GM23248 (cell line): ENCODE data around the gene BPHL. TPM values are rescaled to one million over a fixed set of nuclear protein-coding genes. Genes with fewer than 3 reads are reported as not detected.

Experiments used
- DNase-seq: peaks from one replicate; pipeline ENCODE4 v3.0.0-alpha.2; 2015
- H2AFZ ChIP-seq: fragments of 200-600 bp; sonication (generic); 2 replicates; pipeline ENCODE4 v1.6.1; 2016; ENCODE audit warnings: antibody characterized with exemption
- H3F3A ChIP-seq: fragments of 200-600 bp; sonication (generic); 2 replicates; pipeline ENCODE4 v1.6.1; 2016; ENCODE audit warnings: mild to moderate bottlenecking, antibody characterized with exemption, mixed run types; ENCODE audit not compliant: insufficient read depth
- H3K27ac ChIP-seq: fragments of 200-600 bp; sonication (generic); 2 replicates; pipeline ENCODE4 v1.5.1; 2016; ENCODE audit warnings: mild to moderate bottlenecking
- H3K27me3 ChIP-seq: fragments of 200-600 bp; sonication (generic); replicated peaks from 2 replicates; pipeline ENCODE4 v1.6.1; 2016; ENCODE audit warnings: mild to moderate bottlenecking; ENCODE audit not compliant: insufficient read depth
- H3K36me3 ChIP-seq: fragments of 200-600 bp; sonication (generic); 2 replicates; pipeline ENCODE4 v1.6.1; 2016; ENCODE audit warnings: low read depth, mild to moderate bottlenecking
- H3K4me1 ChIP-seq: fragments of 200-600 bp; sonication (generic); 2 replicates; pipeline ENCODE4 v1.6.1; 2016; ENCODE audit warnings: mild to moderate bottlenecking; ENCODE audit not compliant: insufficient read depth
- H3K4me2 ChIP-seq: fragments of 200-600 bp; sonication (generic); one replicate; pipeline ENCODE4 v1.6.1; 2016; ENCODE audit warnings: mild to moderate bottlenecking; ENCODE audit not compliant: unreplicated experiment
- H3K4me3 ChIP-seq: fragments of 200-600 bp; sonication (generic); 2 replicates; pipeline ENCODE4 v1.5.1; 2016; ENCODE audit warnings: mild to moderate bottlenecking
- H3K79me2 ChIP-seq: fragments of 200-600 bp; sonication (generic); 2 replicates; pipeline ENCODE4 v1.6.1; 2016; ENCODE audit warnings: mild to moderate bottlenecking; ENCODE audit not compliant: insufficient read depth
- H3K9ac ChIP-seq: fragments of 200-600 bp; sonication (generic); 2 replicates; pipeline ENCODE4 v1.6.1; 2016; ENCODE audit warnings: mild to moderate bottlenecking
- H3K9me2 ChIP-seq: fragments of 200-600 bp; sonication (generic); 2 replicates; pipeline ENCODE4 v1.6.1; 2016; ENCODE audit warnings: mixed run types, mild to moderate bottlenecking, moderate library complexity; ENCODE audit not compliant: insufficient read depth
- H3K9me3 ChIP-seq: fragments of 200-600 bp; sonication (generic); one replicate; pipeline ENCODE4 v1.6.1; 2017; ENCODE audit warnings: low read depth
- H4K20me1 ChIP-seq: fragments of 200-600 bp; sonication (generic); 2 replicates; pipeline ENCODE4 v1.6.0; 2016; ENCODE audit not compliant: insufficient read depth
- EZH2 ChIP-seq: fragments of 200-600 bp; sonication (generic); IDR thresholded peaks from 2 replicates; pipeline ENCODE4 v1.6.1; 2018; ENCODE audit warnings: antibody characterized with exemption, mild to moderate bottlenecking; ENCODE audit not compliant: insufficient read depth, poor library complexity, severe bottlenecking
- EZH2phosphoT487 ChIP-seq: fragments of 200-600 bp; sonication (generic); IDR thresholded peaks from 2 replicates; pipeline ENCODE4 v1.6.1; 2018; ENCODE audit warnings: antibody characterized with exemption, moderate library complexity, mild to moderate bottlenecking, low read depth; ENCODE audit not compliant: insufficient read depth
- WGBS, 2 experiments: methylation state at CpG; one replicate each; pipeline ENCODE4 v1.1.6; 2015 to 2017; ENCODE audit warnings: low lambda C conversion rate in 2 of 2, low coverage in 1 of 2; ENCODE audit errors: missing lambda C conversion rate in 2 of 2; 5-methylcytosine and 5-hydroxymethylcytosine counted together
- in situ Hi-C: fragments of 300-500 bp; cut with MboI; formaldehyde crosslinking; loops from 2 replicates; pipeline ENCODE4 v1.15.0; 2020
- polyA plus RNA-seq: library from polyadenylated mRNA; unstranded; fragments of >200 nt; fragmentation: Nextera tagmentation; extraction: Ambion mirVana; gene quantifications from 2 replicates; pipeline ENCODE4 v1.2.1, GENCODE V29; 2016
- total RNA-seq: library from RNA; depleted of rRNA; stranded (reverse); fragments of >200 nt; shearing (Covaris generic); gene quantifications from 2 replicates; pipeline ENCODE4 v1.2.3, GENCODE V29; 2014

Gene BPHL
- total and polyA plus RNA-seq, 2 experiments from 2014 or later, result 8.5 to 20.2 TPM

GRCh38 chr6:3190779-3191178, 72.3 kb downstream of the BPHL start:
- in situ Hi-C loops, result no loop called here
- TF ChIP-seq EZH2 (no peak), EZH2phosphoT487 (no peak)
- no peaks in the 10 kb centered on the region for H3K36me3 ChIP-seq
- no peaks in the 10 kb centered on the region for H3K79me2 ChIP-seq
- H3K4me2 ChIP-seq, result no peak overlapping the region
- WGBS, 2 experiments, result 76 to 83% methylated on average over 5 of the region's 5 CpGs
- no peaks in the 10 kb centered on the region for H3K27me3 ChIP-seq
- no peaks in the 10 kb centered on the region for H3K9me3 ChIP-seq
- no peak for DNase-seq
- no peaks in the 10 kb centered on the region for H3K4me1 ChIP-seq
- H2AFZ ChIP-seq, result no peak overlapping the region
- no peak overlapping the region for H3K9ac ChIP-seq
- H3F3A ChIP-seq, result no peaks in the 10 kb centered on the region
- H3K4me3 ChIP-seq, result no peak overlapping the region
- H3K9me2 ChIP-seq, result no peaks in the 10 kb centered on the region
- no peak overlapping the region for H3K27ac ChIP-seq
- H4K20me1 ChIP-seq, result no peaks in the 10 kb centered on the region

- Histone ChIP-seq H3K4me2 (no peak overlapping the region), H3K4me1 (no peaks in the 10 kb centered on the region), H3K4me3 (no peak overlapping the region), H2AFZ (no peak overlapping the region), H3K36me3 (no peaks in the 10 kb centered on the region), H3F3A (no peaks in the 10 kb centered on the region), H3K9me2 (no peaks in the 10 kb centered on the region), H3K9ac (no peak overlapping the region), H4K20me1 (no peaks in the 10 kb centered on the region), H3K27me3 (no peaks in the 10 kb centered on the region), H3K9me3 (no peaks in the 10 kb centered on the region), H3K27ac (no peak overlapping the region), H3K79me2 (no peaks in the 10 kb centered on the region)
- TF ChIP-seq EZH2phosphoT487 (no peak), EZH2 (no peak)
- 78 to 81% methylated on average over 22 to 23 of the region's 23 CpGs for WGBS, 2 experiments
- in situ Hi-C loops, result no loop called here
- no peak for DNase-seq
These were observed 74.8 kb downstream of the BPHL start for GRCh38 chr6:3193102-3193849.

DNA sequence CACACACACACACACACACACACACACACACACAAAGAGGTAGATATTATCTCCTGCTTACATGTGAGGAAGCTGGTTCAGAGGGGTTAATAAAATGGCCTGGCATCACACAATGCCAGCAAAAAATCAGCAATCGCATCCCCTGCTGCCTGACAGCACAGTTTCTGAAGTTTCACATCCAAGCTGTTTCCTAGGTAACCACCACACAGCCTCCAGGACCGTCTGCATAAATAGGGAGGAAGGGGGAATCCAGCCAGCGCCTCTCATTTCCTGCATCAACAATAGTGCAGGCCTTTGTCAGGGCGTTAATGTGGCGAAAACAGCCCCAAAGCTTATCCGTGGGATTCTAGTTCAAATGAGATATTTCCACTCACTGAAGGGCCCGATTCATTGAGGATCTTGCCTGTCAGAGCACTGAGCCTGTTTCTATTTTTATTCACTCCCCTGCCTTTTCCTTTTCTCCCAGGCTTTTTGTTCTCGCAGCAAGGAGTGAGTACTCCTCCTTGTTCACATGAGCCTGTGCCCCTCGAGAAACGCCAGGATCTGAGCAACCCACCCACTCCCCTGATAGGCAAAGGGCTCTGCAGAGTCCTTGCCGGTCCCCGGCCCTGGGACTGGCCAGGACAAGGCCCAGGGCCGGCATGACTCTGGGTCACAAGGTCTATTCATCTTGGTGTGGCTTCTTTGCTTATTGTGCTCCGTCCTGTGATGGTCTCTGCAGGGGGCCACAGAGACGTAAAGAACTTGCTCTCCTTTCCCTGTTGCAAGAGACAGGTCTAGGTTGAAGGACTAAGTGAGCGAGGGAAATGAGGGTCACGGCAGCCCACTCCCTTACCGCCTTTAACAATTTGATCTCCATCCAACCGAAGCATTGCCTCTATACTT, 76.3 kb downstream of the BPHL start:
- TF ChIP-seq EZH2phosphoT487 (no peak), EZH2 (no peak)
- no peaks in the 10 kb centered on the region for H3K27me3 ChIP-seq
- no peaks in the 10 kb centered on the region for H3K9me2 ChIP-seq
- in situ Hi-C loops, result no loop called here
- no peak overlapping the region; the same call in 1 of the 2 replicates for H2AFZ ChIP-seq
- H3K36me3 ChIP-seq, result no peaks in the 10 kb centered on the region
- H3K4me1 ChIP-seq, result no peaks in the 10 kb centered on the region
- H3K27ac ChIP-seq, result no peak overlapping the region
- no peaks in the 10 kb centered on the region for H3K9me3 ChIP-seq
- H3K4me3 ChIP-seq, result no peak overlapping the region
- 70 to 71% methylated on average over 19 of the region's 19 CpGs for WGBS, 2 experiments
- H3K4me2 ChIP-seq, result no peak overlapping the region
- H4K20me1 ChIP-seq, result no peaks in the 10 kb centered on the region
- H3K79me2 ChIP-seq, result no peaks in the 10 kb centered on the region
- H3K9ac ChIP-seq, result no peak overlapping the region
- no peak for DNase-seq
- H3F3A ChIP-seq, result no peaks in the 10 kb centered on the region

DNA sequence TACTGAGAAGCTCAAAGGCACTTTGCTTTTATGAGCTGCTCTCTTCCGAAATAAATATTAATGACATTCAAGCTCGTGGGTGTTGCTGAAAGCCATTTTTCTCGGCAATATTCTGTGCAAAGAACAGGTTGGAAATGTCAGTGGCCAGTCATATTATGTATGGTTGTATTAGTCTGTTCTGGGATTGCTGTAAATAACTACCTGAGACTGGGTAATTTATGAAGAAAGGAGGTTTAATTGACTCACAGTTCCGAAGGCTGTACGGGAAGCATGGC, 76.8 kb downstream of the BPHL start:
- DNase-seq, result no peak
- H4K20me1 ChIP-seq, result no peaks in the 10 kb centered on the region
- 85 to 89% methylated on average over 5 of the region's 5 CpGs for WGBS, 2 experiments
- H3K27me3 ChIP-seq, result no peaks in the 10 kb centered on the region
- no peaks in the 10 kb centered on the region for H3K9me3 ChIP-seq
- H3K79me2 ChIP-seq, result no peaks in the 10 kb centered on the region
- no peak overlapping the region; the same call in 1 of the 2 replicates for H2AFZ ChIP-seq
- H3K9ac ChIP-seq, result no peak overlapping the region
- no peaks in the 10 kb centered on the region for H3K36me3 ChIP-seq
- in situ Hi-C loops, result no loop called here
- H3K9me2 ChIP-seq, result no peaks in the 10 kb centered on the region
- no peak overlapping the region for H3K4me2 ChIP-seq
- H3F3A ChIP-seq, result no peaks in the 10 kb centered on the region
- H3K4me3 ChIP-seq, result no peak overlapping the region
- no peaks in the 10 kb centered on the region for H3K4me1 ChIP-seq
- H3K27ac ChIP-seq, result no peak overlapping the region
- TF ChIP-seq EZH2phosphoT487 (no peak), EZH2 (no peak)
